AG10803 (cell line): ENCODE results near the gene UBE2J2.
"Not testable (repeated sequence)": the region's sequence is repeated elsewhere in the genome, so short reads cannot be mapped to it uniquely, and the experiment has no call there.

Experiments
- DNase-seq: peaks from one replicate; pipeline ENCODE4 v3.0.0; 2010; ENCODE audit warnings: low read depth
- H3K4me3 ChIP-seq: 2 replicates; pipeline ENCODE4 v1.5.1; 2011; ENCODE audit warnings: mild to moderate bottlenecking, low read length, control low read depth
- TF ChIP-seq, protein P1 (sequence below): conservative IDR thresholded peaks from 2 replicates; pipeline ENCODE4 v1.5.1; 2011; ENCODE audit warnings: mild to moderate bottlenecking, low read length, control low read depth, inconsistent platforms

UBE2J2 gene

DNA sequence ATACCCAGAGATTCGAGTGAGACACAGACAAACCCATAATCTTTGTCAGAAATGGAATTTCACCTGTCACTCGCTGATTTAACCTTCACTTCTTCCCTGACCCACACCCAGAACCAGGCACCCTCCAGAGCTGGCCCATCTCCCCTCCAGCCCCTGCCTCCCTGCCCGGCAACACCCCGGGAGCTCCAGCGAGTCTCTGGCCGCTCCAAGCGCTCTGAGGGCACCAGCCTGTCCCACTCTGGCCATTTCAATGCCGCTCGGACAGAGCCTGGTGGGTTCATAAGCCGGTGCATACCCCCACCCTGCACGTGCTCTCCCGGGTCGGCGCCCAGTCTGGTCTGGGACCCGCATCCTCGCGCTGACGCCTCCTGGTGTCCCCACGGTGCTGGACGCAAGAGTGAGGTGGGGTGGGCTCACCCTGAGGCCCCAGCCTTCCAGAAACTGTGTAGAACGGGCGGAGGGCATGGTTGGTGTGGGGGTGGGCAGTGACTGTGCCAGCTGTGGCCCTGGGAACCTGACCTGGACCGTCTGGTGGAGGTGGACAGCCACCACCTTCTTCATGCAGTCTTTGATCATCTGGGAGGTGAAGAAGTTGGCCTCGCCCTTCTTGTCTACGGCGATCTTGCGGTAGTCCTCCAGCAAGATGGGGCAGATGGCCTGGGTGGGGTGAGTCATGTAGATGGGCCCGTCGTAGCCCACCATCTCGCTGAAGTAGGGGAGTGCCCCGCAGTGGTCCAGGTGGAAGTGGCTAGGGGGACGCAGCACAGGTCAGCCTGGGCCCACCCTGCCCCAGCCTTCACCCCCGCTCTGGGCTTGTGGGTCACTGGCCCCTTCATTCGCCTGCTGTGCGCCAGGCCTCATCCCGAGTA, 45.4 kb upstream of the UBE2J2 start:
- no peak overlapping the region for H3K4me3 ChIP-seq
- DNase-seq = no peak
- TF ChIP-seq, protein P1, sequence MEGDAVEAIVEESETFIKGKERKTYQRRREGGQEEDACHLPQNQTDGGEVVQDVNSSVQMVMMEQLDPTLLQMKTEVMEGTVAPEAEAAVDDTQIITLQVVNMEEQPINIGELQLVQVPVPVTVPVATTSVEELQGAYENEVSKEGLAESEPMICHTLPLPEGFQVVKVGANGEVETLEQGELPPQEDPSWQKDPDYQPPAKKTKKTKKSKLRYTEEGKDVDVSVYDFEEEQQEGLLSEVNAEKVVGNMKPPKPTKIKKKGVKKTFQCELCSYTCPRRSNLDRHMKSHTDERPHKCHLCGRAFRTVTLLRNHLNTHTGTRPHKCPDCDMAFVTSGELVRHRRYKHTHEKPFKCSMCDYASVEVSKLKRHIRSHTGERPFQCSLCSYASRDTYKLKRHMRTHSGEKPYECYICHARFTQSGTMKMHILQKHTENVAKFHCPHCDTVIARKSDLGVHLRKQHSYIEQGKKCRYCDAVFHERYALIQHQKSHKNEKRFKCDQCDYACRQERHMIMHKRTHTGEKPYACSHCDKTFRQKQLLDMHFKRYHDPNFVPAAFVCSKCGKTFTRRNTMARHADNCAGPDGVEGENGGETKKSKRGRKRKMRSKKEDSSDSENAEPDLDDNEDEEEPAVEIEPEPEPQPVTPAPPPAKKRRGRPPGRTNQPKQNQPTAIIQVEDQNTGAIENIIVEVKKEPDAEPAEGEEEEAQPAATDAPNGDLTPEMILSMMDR = no peak

GRCh38 chr1:1318131-1318652, 44.5 kb upstream of the UBE2J2 start:
- TF ChIP-seq, protein P1 = no peak
- DNase-seq = peak; percentile 95
- no peak overlapping the region for H3K4me3 ChIP-seq

GRCh38 chr1:1317420-1317819, 43.8 kb upstream of the UBE2J2 start:
- TF ChIP-seq, protein P1 = no peak
- no peak for DNase-seq
- no peak overlapping the region for H3K4me3 ChIP-seq

GRCh38 chr1:1316199-1316598, 42.5 kb upstream of the UBE2J2 start:
- DNase-seq = not testable (repeated sequence)

GRCh38 chr1:1315435-1315954, 41.8 kb upstream of the UBE2J2 start:
- DNase-seq = no peak
- TF ChIP-seq, protein P1 = no peak
- no peak overlapping the region for H3K4me3 ChIP-seq

More at GRCh38 chr1:1316199-1316598, 42.5 kb upstream of the UBE2J2 start:
- not testable (repeated sequence) for H3K4me3 ChIP-seq

- no peak overlapping the region for H3K4me3 ChIP-seq
- TF ChIP-seq, protein P1 = no peak
- DNase-seq = no peak
Measured at GRCh38 chr1:1314678-1315335, 41.2 kb upstream of the UBE2J2 start.

DNA sequence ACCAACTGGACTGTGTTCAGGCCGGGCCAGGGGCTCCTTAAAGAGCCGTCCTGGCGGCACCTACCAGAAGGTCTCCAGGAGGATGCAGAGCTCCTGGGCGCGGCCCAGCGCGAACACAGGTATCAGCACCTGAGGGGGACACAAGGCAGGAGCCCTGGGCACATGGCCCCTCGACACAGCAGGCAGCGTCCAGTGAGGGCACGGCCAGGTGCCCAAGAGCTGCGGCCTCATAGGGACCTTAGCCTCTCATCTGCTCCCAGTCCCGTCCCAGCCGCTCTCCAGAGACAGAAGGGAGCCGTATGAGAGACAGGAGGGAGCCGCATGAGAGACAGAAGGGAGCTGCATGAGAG, 40.6 kb upstream of the UBE2J2 start:
- TF ChIP-seq, protein P1 = no peak
- H3K4me3 ChIP-seq = no peak overlapping the region
- DNase-seq = no peak
